HepG2 (cell line): ENCODE results near the gene GRIN2C. TPM values are rescaled to one million over a fixed set of nuclear protein-coding genes. Genes with fewer than 3 reads are reported as not detected.

Experiments
- CAMTA2 ChIP-seq: sonication (generic); formaldehyde crosslinking; IDR thresholded peaks from 2 replicates; pipeline ENCODE4 v1.4.0; 2020; ENCODE audit warnings: mild to moderate bottlenecking, missing genetic modification reagents, borderline replicate concordance
- CERS6 ChIP-seq: sonication (generic); formaldehyde crosslinking; IDR thresholded peaks from 2 replicates; pipeline ENCODE4 v1.5.0; 2020; ENCODE audit warnings: missing genetic modification reagents
- CSRNP2 ChIP-seq: sonication (generic); formaldehyde crosslinking; conservative IDR thresholded peaks from 2 replicates; pipeline ENCODE4 v1.8.0; 2022; ENCODE audit warnings: low read depth, missing genetic modification reagents
- ESRRA ChIP-seq: sonication (generic); formaldehyde crosslinking; IDR thresholded peaks from 2 replicates; pipeline ENCODE4 v1.5.1; 2020; ENCODE audit warnings: mild to moderate bottlenecking, low read depth, missing genetic modification reagents
- FOXA1 ChIP-seq, 2 experiments: fragments of 450-650 bp in 1 of 2; sonication (generic) in 1 of 2; formaldehyde crosslinking in 1 of 2; IDR thresholded peaks; 2 replicates each; pipeline versions ENCODE4 v1.4.0 to v1.6.1; 2016 to 2020; ENCODE audit warnings: missing genetic modification reagents in 1 of 2
- FOXJ3 ChIP-seq: sonication (generic); formaldehyde crosslinking; IDR thresholded peaks from 2 replicates; pipeline ENCODE4 v1.4.0; 2020; ENCODE audit warnings: missing genetic modification reagents, mild to moderate bottlenecking, borderline replicate concordance
- HOXA5 ChIP-seq: sonication (generic); formaldehyde crosslinking; IDR thresholded peaks from 2 replicates; pipeline ENCODE4 v1.4.0; 2020; ENCODE audit warnings: missing genetic modification reagents
- NFIC ChIP-seq: IDR thresholded peaks from 2 replicates; pipeline ENCODE4 v1.6.1; 2012; ENCODE audit warnings: mild to moderate bottlenecking, low read length, inconsistent platforms
- NFYC ChIP-seq: IDR thresholded peaks from 2 replicates; pipeline ENCODE4 v1.6.1; 2016; ENCODE audit warnings: missing genetic modification reagents, missing compliant biosample characterization
- SMARCC2 ChIP-seq: fragments of 450-650 bp; IDR thresholded peaks from 2 replicates; pipeline ENCODE4 v1.6.1; 2017; ENCODE audit warnings: antibody characterized with exemption, mild to moderate bottlenecking
- ZBTB39 ChIP-seq: sonication (generic); formaldehyde crosslinking; IDR thresholded peaks from 2 replicates; pipeline ENCODE4 v1.5.0; 2020; ENCODE audit warnings: missing genetic modification reagents
- ZFP36L2 ChIP-seq: sonication (generic); formaldehyde crosslinking; IDR thresholded peaks from 2 replicates; pipeline ENCODE4 v1.4.0; 2020; ENCODE audit warnings: missing genetic modification reagents
- ZNF225 ChIP-seq: sonication (generic); formaldehyde crosslinking; IDR thresholded peaks from 2 replicates; pipeline ENCODE4 v1.4.0; 2020; ENCODE audit warnings: mild to moderate bottlenecking, missing genetic modification reagents
- ZNF256 ChIP-seq: sonication (generic); formaldehyde crosslinking; conservative IDR thresholded peaks from 2 replicates; pipeline ENCODE4 v1.4.0; 2020; ENCODE audit warnings: missing genetic modification reagents
- ZNF292 ChIP-seq: sonication (generic); formaldehyde crosslinking; IDR thresholded peaks from 2 replicates; pipeline ENCODE4 v1.8.1; 2022; ENCODE audit warnings: mild to moderate bottlenecking, low read depth, missing genetic modification reagents, borderline replicate concordance
- ZNF430 ChIP-seq: sonication (generic); formaldehyde crosslinking; IDR thresholded peaks from 2 replicates; pipeline ENCODE4 v1.9.0; 2021; ENCODE audit warnings: mild to moderate bottlenecking, missing genetic modification reagents
- ZNF547 ChIP-seq: sonication (generic); formaldehyde crosslinking; IDR thresholded peaks from 2 replicates; pipeline ENCODE4 v1.5.1; 2020; ENCODE audit warnings: mild to moderate bottlenecking, missing genetic modification reagents
- ZNF574 ChIP-seq: sonication (generic); formaldehyde crosslinking; IDR thresholded peaks from 2 replicates; pipeline ENCODE4 v1.4.0; 2020; ENCODE audit warnings: missing genetic modification reagents
- ZNF839 ChIP-seq: sonication (generic); formaldehyde crosslinking; IDR thresholded peaks from 2 replicates; pipeline ENCODE4 v1.4.0; 2020; ENCODE audit warnings: missing genetic modification reagents, mild to moderate bottlenecking, borderline replicate concordance
- ZNF850 ChIP-seq: sonication (generic); formaldehyde crosslinking; conservative IDR thresholded peaks from 2 replicates; pipeline ENCODE4 v1.9.0; 2021; ENCODE audit warnings: mild to moderate bottlenecking, missing genetic modification reagents
- ZSCAN21 ChIP-seq: sonication (generic); formaldehyde crosslinking; IDR thresholded peaks from 2 replicates; pipeline ENCODE4 v1.8.0; 2022; ENCODE audit warnings: mild to moderate bottlenecking, missing genetic modification reagents, moderate library complexity, borderline replicate concordance
- polyA plus RNA-seq, 8 experiments: library from polyadenylated mRNA; depleted of rRNA in 3 of 8; stranded (reverse) in 7 of 8; unstranded in 1 of 8; fragments of >200 nt; fragmentation: Illumina TruSeq in 4 of 8; extraction: Trizol in 4 of 8; gene quantifications; 2 replicates each; pipeline versions ENCODE4 v1.2.1 to v1.2.3, GENCODE V29; 2011 to 2016; ENCODE audit warnings: low read depth in 4 of 8, missing spikeins in 1 of 8, mixed read lengths in 1 of 8; ENCODE audit not compliant: insufficient read depth in 1 of 8
- total RNA-seq, 5 experiments: library from RNA; depleted of rRNA; stranded (reverse); fragments of >200 nt; fragmentation: Illumina TruSeq; extraction: Trizol; gene quantifications; 2 replicates each; pipeline ENCODE4 v1.2.3, GENCODE V29; 2016; ENCODE audit warnings: low read depth in 1 of 5

The GRIN2C gene
- total and polyA plus RNA-seq, 2 of the 13 experiments (the other 11 are each of a cell fraction or from before 2014, with no cell fraction given), result 0.03 to 0.11 TPM

- TF ChIP-seq ZNF574 (CRISPR knock-in tag) (peak; percentile 70), CSRNP2 (CRISPR knock-in tag) (no peak), NFIC (peak; percentile 73; the same call in 1 of the 2 replicates), FOXA1 (IDR thresholded peaks at IDR 0.05) (no peak), FOXA1 (CRISPR knock-in tag; IDR thresholded peaks at IDR 0.05) (no peak), ZNF225 (no peak), ZBTB39 (CRISPR knock-in tag) (no peak), ESRRA (peak; percentile 59), ZNF430 (CRISPR knock-in tag) (no peak), ZFP36L2 (CRISPR knock-in tag) (no peak), ZNF292 (CRISPR knock-in tag) (no peak), SMARCC2 (no peak), FOXJ3 (CRISPR knock-in tag) (peak; percentile 16; the same call in 1 of the 2 replicates), ZSCAN21 (CRISPR knock-in tag) (no peak), NFYC (CRISPR knock-in tag) (peak; percentile 98), ZNF256 (no peak), ZNF839 (CRISPR knock-in tag) (no peak), ZNF547 (CRISPR knock-in tag) (no peak), HOXA5 (0 out of 2 replicates have a peak, but pooled peaks have one; percentile 6), CERS6 (CRISPR knock-in tag) (no peak), CAMTA2 (CRISPR knock-in tag) (peak; percentile 23; the same call in 1 of the 2 replicates), ZNF850 (CRISPR knock-in tag) (no peak)
Observed at GRCh38 chr17:74873037-74873873, 13.6 kb upstream of the GRIN2C start (continued).
